Common myeloid progenitor, CD34-positive (primary cell): ENCODE data around the gene FBXL15.

Source experiments
- CTCF ChIA-PET: fragments of 350-600 bp; sonication (Branson Sonifier 250); formaldehyde crosslinking; loops from one replicate; lab custom pipeline; 2021; ENCODE audit warnings: antibody characterized with exemption; lab: Charles Lee
- POLR2A ChIA-PET: fragments of 350-600 bp; sonication (Branson Sonifier 250); formaldehyde crosslinking; loops from one replicate; lab custom pipeline; 2021; ENCODE audit warnings: antibody characterized with exemption; lab: Charles Lee
- DNase-seq, 3 donors: peaks; one replicate each; pipeline versions ENCODE4 v3.0.0 to v3.0.0-alpha.2; 2013
- H3K27ac ChIP-seq, 2 experiments: 1 replicate in 1 of 2; 2 replicates in 1 of 2; pipeline ENCODE4 v1.7.0; 2013; ENCODE audit warnings: inconsistent platforms in 2 of 2, low read length in 2 of 2, mild to moderate bottlenecking in 2 of 2, low read depth in 1 of 2, moderate library complexity in 1 of 2; ENCODE audit not compliant: severe bottlenecking in 2 of 2, insufficient read depth in 1 of 2, poor library complexity in 1 of 2
- H3K27me3 ChIP-seq, 5 experiments: replicated peaks in 2 of 5; 1 replicate in 3 of 5; 2 replicates in 2 of 5; pipeline versions ENCODE4 v1.6.1 to v1.7.0; 2013; ENCODE audit warnings: low read length in 4 of 5, mild to moderate bottlenecking in 2 of 5, moderate library complexity in 2 of 5, inconsistent platforms in 1 of 5; ENCODE audit not compliant: insufficient read depth in 5 of 5, control insufficient read depth in 4 of 5
- H3K36me3 ChIP-seq, 4 experiments: 1 replicate in 2 of 4; 2 replicates in 2 of 4; pipeline versions ENCODE4 v1.6.1 to v1.7.0; 2013; ENCODE audit warnings: low read length in 3 of 4, control low read depth in 1 of 4, mild to moderate bottlenecking in 1 of 4; ENCODE audit not compliant: control insufficient read depth in 4 of 4, insufficient read depth in 4 of 4
- H3K4me1 ChIP-seq, 4 experiments: 1 replicate in 3 of 4; 2 replicates in 1 of 4; pipeline versions ENCODE4 v1.6.1 to v1.7.1; 2013; ENCODE audit warnings: low read length in 3 of 4, mild to moderate bottlenecking in 3 of 4, control low read depth in 1 of 4, inconsistent platforms in 1 of 4, moderate library complexity in 1 of 4; ENCODE audit not compliant: control insufficient read depth in 4 of 4, insufficient read depth in 4 of 4; ENCODE audit errors: control extremely low read depth in 1 of 4
- H3K4me3 ChIP-seq, 7 experiments: 1 replicate in 4 of 7; 2 replicates in 3 of 7; pipeline versions ENCODE4 v1.5.1 to v1.7.0; 2013; ENCODE audit warnings: mild to moderate bottlenecking in 7 of 7, low read length in 6 of 7, moderate library complexity in 6 of 7, inconsistent platforms in 2 of 7, low read depth in 2 of 7, control low read depth in 1 of 7; ENCODE audit not compliant: insufficient read depth in 4 of 7, control insufficient read depth in 1 of 7; ENCODE audit errors: extremely low read depth in 1 of 7
- H3K9me3 ChIP-seq, 5 experiments: 1 replicate in 4 of 5; 2 replicates in 1 of 5; pipeline versions ENCODE4 v1.6.1 to v1.7.1; 2013; ENCODE audit warnings: low read length in 4 of 5, mild to moderate bottlenecking in 2 of 5, inconsistent platforms in 1 of 5, low read depth in 1 of 5, moderate library complexity in 1 of 5; ENCODE audit not compliant: control insufficient read depth in 4 of 5, insufficient read depth in 2 of 5; ENCODE audit errors: control extremely low read depth in 1 of 5
- WGBS: methylation state at CpG from one replicate; pipeline ENCODE4 v1.1.5; 2013; ENCODE audit not compliant: insufficient coverage; 5-methylcytosine and 5-hydroxymethylcytosine counted together

The FBXL15 gene

DNA sequence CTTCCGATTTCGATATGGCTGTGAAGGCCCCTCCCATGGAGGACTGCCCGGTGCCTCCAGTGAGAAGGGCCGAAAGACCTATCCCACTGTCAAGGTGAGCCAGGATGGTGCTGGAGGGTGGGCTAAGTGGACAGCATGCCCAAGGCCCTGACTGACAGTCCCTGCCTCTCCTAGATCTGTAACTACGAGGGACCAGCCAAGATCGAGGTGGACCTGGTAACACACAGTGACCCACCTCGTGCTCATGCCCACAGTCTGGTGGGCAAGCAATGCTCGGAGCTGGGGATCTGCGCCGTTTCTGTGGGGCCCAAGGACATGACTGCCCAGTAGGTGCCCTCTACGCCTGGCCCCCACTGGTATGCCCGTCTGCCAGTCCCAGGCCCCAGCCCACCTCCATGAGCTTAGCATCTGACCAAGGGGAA, 23.9 kb upstream of the FBXL15 start:
- ChIA-PET POLR2A (interaction anchor here (4.1 kb wide), 1 partner anchor 25 kb away, joined by 28 read pairs; the partner anchor contains the start of gene FBXL15), CTCF (interaction anchor here (1.3 to 6.7 kb wide), 5 partner anchors 13 to 82 kb away, joined by 4 to 45 read pairs (median 7); partner anchors contain the start of gene FBXL15)
- peak overlapping the region in 2 of 7 experiments; percentile 75 to 95 for H3K4me3 ChIP-seq
- no peaks in the 10 kb centered on the region for H3K9me3 ChIP-seq
- peaks cover 2 to 41% (median 38%) of the 10 kb centered on the region in 4 experiments for H3K4me1 ChIP-seq
- H3K36me3 ChIP-seq: peaks cover 0 to 26% (median 16%) of the 10 kb centered on the region in 4 experiments
- H3K27ac ChIP-seq: no peak overlapping the region
- H3K27me3 ChIP-seq: peaks cover 0 to 7% (median 0%) of the 10 kb centered on the region in 5 experiments
- DNase-seq: no peak
- WGBS: 100% methylated on average over 12 of the region's 12 CpGs

DNA sequence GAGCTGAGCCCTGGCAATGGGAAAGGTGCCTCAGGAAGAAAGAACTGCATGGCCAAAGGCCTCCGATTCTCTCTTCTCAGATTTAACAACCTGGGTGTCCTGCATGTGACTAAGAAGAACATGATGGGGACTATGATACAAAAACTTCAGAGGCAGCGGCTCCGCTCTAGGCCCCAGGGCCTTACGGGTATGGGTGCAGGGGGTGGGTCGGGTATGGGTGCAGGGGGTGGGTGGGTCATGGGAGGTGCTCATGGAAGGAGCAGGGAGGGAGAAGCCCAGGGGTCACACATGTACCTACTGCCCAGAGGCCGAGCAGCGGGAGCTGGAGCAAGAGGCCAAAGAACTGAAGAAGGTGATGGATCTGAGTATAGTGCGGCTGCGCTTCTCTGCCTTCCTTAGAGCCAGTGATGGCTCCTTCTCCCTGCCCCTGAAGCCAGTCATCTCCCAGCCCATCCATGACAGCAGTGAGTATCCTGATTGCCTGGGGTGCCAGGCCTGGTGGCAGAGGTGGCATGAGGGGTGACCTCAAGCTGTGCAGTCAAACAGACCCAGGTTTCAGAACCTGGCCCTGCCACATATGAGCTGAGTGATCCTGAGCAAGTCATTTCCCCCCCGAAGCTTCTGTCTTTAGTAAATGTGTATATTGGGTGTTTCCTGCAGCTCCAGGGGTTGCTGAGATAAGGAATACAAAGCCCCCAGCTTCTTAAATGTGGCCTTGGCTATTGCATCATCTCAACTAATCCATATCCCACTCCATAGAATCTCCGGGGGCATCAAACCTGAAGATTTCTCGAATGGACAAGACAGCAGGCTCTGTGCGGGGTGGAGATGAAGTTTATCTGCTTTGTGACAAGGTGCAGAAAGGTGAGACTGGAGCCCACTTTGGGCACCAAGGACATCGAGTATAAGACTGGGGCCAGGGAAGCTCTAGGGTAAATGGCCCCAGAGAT, 23.1 kb upstream of the FBXL15 start:
- Histone ChIP-seq H3K4me1 (peaks cover 2 to 41% (median 38%) of the 10 kb centered on the region in 4 experiments), H3K36me3 (peaks cover 0 to 29% (median 19%) of the 10 kb centered on the region in 4 experiments), H3K9me3 (no peaks in the 10 kb centered on the region), H3K27ac (no peak overlapping the region), H3K27me3 (peaks cover 0 to 6% (median 0%) of the 10 kb centered on the region in 5 experiments), H3K4me3 (no peak overlapping the region)
- CTCF ChIA-PET: interaction anchor here (0.9 to 6.7 kb wide), 13 partner anchors 9 to 228 kb away, joined by 3 to 45 read pairs (median 4); partner anchors contain the start of gene FBXL15
- no peak for DNase-seq
- WGBS: 100% methylated on average over 4 of the region's 14 CpGs
- POLR2A ChIA-PET: interaction anchor here (1.3 to 2.2 kb wide), 2 partner anchors 12 to 23 kb away, joined by 6 to 8 read pairs; partner anchors contain the start of gene FBXL15

DNA sequence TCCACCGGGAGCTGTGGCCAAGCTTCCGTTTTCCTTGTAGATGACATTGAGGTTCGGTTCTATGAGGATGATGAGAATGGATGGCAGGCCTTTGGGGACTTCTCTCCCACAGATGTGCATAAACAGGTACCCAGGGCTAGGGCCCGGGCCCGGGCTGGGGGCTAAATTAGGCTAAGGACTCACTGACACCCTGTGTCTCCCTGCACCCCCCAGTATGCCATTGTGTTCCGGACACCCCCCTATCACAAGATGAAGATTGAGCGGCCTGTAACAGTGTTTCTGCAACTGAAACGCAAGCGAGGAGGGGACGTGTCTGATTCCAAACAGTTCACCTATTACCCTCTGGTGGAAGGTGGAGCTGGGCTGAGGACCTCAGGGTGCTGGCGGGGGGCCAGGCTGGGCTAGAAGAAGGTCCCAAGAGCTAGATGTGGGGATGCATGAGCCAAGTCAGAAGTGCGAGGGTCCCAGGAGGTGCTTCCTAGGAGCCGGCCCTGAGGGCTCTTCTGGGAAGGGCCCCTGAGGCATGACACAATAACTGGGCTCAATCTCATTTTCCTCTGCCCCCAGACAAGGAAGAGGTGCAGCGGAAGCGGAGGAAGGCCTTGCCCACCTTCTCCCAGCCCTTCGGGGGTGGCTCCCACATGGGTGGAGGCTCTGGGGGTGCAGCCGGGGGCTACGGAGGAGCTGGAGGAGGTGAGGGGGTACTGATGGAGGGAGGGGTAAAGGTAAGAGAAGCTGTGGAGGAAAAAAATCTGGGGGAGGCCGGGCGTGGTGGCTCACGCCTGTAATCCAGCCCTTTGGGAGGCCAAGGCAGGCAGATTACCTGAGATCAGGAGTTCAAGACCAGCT, 22.2 kb upstream of the FBXL15 start:
- Histone ChIP-seq H3K4me1 (peaks cover 0 to 38% (median 36%) of the 10 kb centered on the region in 4 experiments), H3K4me3 (no peak overlapping the region), H3K27ac (no peak overlapping the region), H3K36me3 (peaks cover 0 to 34% (median 19%) of the 10 kb centered on the region in 4 experiments), H3K9me3 (no peaks in the 10 kb centered on the region), H3K27me3 (no peaks in the 10 kb centered on the region)
- CTCF ChIA-PET: interaction anchor here (0.6 to 6.7 kb wide), 24 partner anchors 8 to 229 kb away, joined by 3 to 45 read pairs (median 4); partner anchors contain the start of genes FBXL15 and GBF1
- DNase-seq: no peak
- 94% methylated on average over 13 of the region's 21 CpGs for WGBS
- POLR2A ChIA-PET: interaction anchor here (0.6 to 2.2 kb wide), 3 partner anchors 12 to 285 kb away, joined by 4 to 8 read pairs (median 6); partner anchors contain the start of gene FBXL15

DNA sequence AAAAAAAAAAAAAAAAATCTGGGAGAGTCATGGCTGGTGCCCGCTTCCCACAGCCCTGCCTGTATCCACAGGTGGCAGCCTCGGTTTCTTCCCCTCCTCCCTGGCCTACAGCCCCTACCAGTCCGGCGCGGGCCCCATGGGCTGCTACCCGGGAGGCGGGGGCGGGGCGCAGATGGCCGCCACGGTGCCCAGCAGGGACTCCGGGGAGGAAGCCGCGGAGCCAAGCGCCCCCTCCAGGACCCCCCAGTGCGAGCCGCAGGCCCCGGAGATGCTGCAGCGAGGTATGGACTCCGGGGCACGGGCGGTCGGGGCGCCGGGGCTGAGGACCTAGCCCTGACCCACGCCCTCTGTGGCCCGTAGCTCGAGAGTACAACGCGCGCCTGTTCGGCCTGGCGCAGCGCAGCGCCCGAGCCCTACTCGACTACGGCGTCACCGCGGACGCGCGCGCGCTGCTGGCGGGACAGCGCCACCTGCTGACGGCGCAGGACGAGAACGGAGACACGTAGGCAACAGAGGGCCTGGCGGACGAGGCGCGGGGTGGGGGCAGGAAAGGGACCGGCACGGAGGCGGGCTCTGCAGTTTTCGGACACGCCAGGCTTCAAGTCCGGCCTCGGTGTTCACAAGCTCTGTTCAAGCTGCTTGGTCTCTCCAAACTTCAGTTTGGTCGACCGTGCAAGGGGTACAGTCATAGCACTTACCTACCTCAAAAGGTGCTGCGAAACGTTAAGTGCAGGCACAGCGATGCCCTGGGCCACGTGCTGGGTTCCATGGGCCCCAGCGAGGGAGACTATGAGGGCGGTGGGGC, 21.2 kb upstream of the FBXL15 start:
- Histone ChIP-seq H3K4me1 (peaks cover 0 to 33% (median 29%) of the 10 kb centered on the region in 4 experiments), H3K4me3 (peak overlapping the region; percentile 32 to 75 (median 44)), H3K36me3 (peaks cover 0 to 34% (median 19%) of the 10 kb centered on the region in 4 experiments), H3K9me3 (no peaks in the 10 kb centered on the region), H3K27me3 (no peaks in the 10 kb centered on the region), H3K27ac (no peak overlapping the region)
- ChIA-PET POLR2A (interaction anchor here (0.8 to 2.2 kb wide), 3 partner anchors 11 to 79 kb away, joined by 3 to 8 read pairs (median 4); no protein-coding TSS in a partner anchor), CTCF (interaction anchor here (0.6 to 6.7 kb wide), 27 partner anchors 8 to 185 kb away, joined by 3 to 45 read pairs (median 4); partner anchors contain the start of genes CUEDC2, FBXL15 and GBF1)
- WGBS: 5% methylated on average over 68 of the region's 72 CpGs
- peak; percentile 88 to 92 (median 92) for DNase-seq

DNA sequence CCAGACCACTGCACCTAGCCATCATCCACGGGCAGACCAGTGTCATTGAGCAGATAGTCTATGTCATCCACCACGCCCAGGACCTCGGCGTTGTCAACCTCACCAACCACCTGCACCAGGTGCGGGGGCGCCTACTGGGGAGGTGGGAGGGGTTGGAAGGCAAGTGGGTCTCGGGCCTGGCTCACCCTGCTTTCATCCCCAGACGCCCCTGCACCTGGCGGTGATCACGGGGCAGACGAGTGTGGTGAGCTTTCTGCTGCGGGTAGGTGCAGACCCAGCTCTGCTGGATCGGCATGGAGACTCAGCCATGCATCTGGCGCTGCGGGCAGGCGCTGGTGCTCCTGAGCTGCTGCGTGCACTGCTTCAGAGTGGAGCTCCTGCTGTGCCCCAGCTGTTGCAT, 20.6 kb upstream of the FBXL15 start:
- ChIA-PET CTCF (interaction anchor here (0.7 to 6.7 kb wide), 22 partner anchors 8 to 182 kb away, joined by 3 to 45 read pairs (median 6); partner anchors contain the start of genes CUEDC2 and FBXL15), POLR2A (interaction anchor here (0.8 to 1.3 kb wide), 2 partner anchors 22 to 79 kb away, joined by 3 to 4 read pairs; no protein-coding TSS in a partner anchor)
- Histone ChIP-seq H3K36me3 (peaks cover 0 to 34% (median 19%) of the 10 kb centered on the region in 4 experiments), H3K27me3 (no peaks in the 10 kb centered on the region), H3K9me3 (no peaks in the 10 kb centered on the region), H3K4me1 (peaks cover 0 to 26% (median 22%) of the 10 kb centered on the region in 4 experiments), H3K4me3 (no peak overlapping the region), H3K27ac (no peak overlapping the region)
- 93% methylated on average over 10 of the region's 17 CpGs for WGBS
- DNase-seq: peak in 1 of 3 donors; percentile 6
